ENCODE results near the gene IRF4. TPM values are rescaled to one million over a fixed set of nuclear protein-coding genes. Genes with fewer than 3 reads are reported as not detected.

Gene IRF4
- total RNA-seq, 1 donor from 2014 or later, result 0.11 TPM

DNA sequence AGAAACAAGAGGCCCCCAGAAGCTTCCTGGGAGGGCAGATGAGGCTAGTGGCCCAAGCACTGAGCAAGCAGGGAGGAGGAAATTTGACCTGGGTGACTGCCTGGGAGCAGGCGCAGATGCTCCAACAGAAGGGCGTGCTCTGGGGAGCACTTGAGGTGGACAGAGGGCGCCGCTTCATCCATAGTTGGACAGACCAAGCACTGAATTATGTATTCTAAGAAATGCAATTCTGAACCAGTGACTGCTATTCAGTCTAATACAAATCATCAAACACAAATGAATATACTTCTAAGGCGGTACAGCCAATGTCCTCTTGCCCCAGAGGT, 28.7 kb upstream of the IRF4 start:
- peaks cover 23% of the 10 kb centered on the region for H3K9me3 ChIP-seq (ENCODE audit: low read depth)
- no peaks in the 10 kb centered on the region for H3K79me2 ChIP-seq (ENCODE audit: low read depth)
- H3K36me3 ChIP-seq, result no peaks in the 10 kb centered on the region
- peaks cover 4% of the 10 kb centered on the region for H3F3A ChIP-seq (ENCODE audit: low read depth)
- H3K4me1 ChIP-seq, result peaks cover 4% of the 10 kb centered on the region
- H3K9ac ChIP-seq, result no peak overlapping the region
- no peak overlapping the region for H3K4me3 ChIP-seq
- Mint-ChIP-seq H3K36me3 (no peaks in the 10 kb centered on the region), H3K4me1 (peaks cover 14% of the 10 kb centered on the region), H3K27ac (no peak overlapping the region), H3K4me3 (no peak overlapping the region), H3K9me3 (peaks cover 71% of the 10 kb centered on the region), H3K27me3 (ENCODE audit: insufficient read depth, low read depth) (peaks cover 2% of the 10 kb centered on the region)
- H2AFZ ChIP-seq (replicated peaks), result no peak overlapping the region
- no peak overlapping the region for H3K4me2 ChIP-seq
- DNase-seq (ENCODE audit: low spot score), result no peak
- TF ChIP-seq EZH2phosphoT487 (IDR thresholded peaks at IDR 0.05) (no peak), EZH2 (IDR thresholded peaks at IDR 0.05) (no peak)
- TF ChIP-seq, protein P1, sequence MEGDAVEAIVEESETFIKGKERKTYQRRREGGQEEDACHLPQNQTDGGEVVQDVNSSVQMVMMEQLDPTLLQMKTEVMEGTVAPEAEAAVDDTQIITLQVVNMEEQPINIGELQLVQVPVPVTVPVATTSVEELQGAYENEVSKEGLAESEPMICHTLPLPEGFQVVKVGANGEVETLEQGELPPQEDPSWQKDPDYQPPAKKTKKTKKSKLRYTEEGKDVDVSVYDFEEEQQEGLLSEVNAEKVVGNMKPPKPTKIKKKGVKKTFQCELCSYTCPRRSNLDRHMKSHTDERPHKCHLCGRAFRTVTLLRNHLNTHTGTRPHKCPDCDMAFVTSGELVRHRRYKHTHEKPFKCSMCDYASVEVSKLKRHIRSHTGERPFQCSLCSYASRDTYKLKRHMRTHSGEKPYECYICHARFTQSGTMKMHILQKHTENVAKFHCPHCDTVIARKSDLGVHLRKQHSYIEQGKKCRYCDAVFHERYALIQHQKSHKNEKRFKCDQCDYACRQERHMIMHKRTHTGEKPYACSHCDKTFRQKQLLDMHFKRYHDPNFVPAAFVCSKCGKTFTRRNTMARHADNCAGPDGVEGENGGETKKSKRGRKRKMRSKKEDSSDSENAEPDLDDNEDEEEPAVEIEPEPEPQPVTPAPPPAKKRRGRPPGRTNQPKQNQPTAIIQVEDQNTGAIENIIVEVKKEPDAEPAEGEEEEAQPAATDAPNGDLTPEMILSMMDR (IDR thresholded peaks at IDR 0.05), result no peak
- no peak overlapping the region for H3K27ac ChIP-seq
- no peaks in the 10 kb centered on the region for H4K20me1 ChIP-seq (ENCODE audit: low read depth)
- H3K27me3 ChIP-seq, result no peaks in the 10 kb centered on the region

DNA sequence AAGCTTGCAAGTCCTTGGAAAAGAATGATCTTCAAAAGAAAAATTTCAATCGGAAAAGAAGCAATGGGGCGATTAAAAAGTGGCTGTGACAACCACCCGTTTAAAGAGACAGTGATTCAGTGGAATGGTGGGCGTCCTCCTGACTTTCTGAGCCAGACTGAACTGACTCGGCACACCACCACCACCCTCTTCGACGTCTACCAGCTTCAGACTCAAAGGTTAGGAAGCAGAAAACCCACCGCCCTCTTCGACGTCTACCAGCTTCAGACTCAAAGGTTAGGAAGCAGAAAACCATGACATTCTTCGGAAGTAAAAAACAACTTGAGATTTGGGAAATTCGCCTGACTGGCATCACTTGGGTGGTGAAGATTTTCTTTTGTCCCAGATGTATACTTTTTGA, 28.3 kb upstream of the IRF4 start:
- H3K4me2 ChIP-seq, result no peak overlapping the region
- no peak overlapping the region for H3K4me3 Mint-ChIP-seq
- TF ChIP-seq, protein P1 (IDR thresholded peaks at IDR 0.05), result no peak
- H3K27me3 ChIP-seq, result no peaks in the 10 kb centered on the region
- no peak for DNase-seq (ENCODE audit: low spot score)
- peaks cover 14% of the 10 kb centered on the region for H3K4me1 Mint-ChIP-seq
- no peak overlapping the region for H3K27ac Mint-ChIP-seq
- H4K20me1 ChIP-seq (ENCODE audit: low read depth), result no peaks in the 10 kb centered on the region
- H3K79me2 ChIP-seq (ENCODE audit: low read depth), result no peaks in the 10 kb centered on the region
- H3K4me1 ChIP-seq, result peaks cover 5% of the 10 kb centered on the region
- peaks cover 23% of the 10 kb centered on the region for H3K9me3 ChIP-seq (ENCODE audit: low read depth)
- no peaks in the 10 kb centered on the region for H3K36me3 ChIP-seq
- H3K4me3 ChIP-seq, result no peak overlapping the region
- H2AFZ ChIP-seq (replicated peaks), result no peak overlapping the region
- H3K27me3 Mint-ChIP-seq (ENCODE audit: insufficient read depth, low read depth), result peaks cover 2% of the 10 kb centered on the region
- H3F3A ChIP-seq (ENCODE audit: low read depth), result peaks cover 4% of the 10 kb centered on the region
- no peaks in the 10 kb centered on the region for H3K36me3 Mint-ChIP-seq
- H3K9me3 Mint-ChIP-seq, result peaks cover 72% of the 10 kb centered on the region
- H3K27ac ChIP-seq, result no peak overlapping the region
- H3K9ac ChIP-seq, result no peak overlapping the region

DNA sequence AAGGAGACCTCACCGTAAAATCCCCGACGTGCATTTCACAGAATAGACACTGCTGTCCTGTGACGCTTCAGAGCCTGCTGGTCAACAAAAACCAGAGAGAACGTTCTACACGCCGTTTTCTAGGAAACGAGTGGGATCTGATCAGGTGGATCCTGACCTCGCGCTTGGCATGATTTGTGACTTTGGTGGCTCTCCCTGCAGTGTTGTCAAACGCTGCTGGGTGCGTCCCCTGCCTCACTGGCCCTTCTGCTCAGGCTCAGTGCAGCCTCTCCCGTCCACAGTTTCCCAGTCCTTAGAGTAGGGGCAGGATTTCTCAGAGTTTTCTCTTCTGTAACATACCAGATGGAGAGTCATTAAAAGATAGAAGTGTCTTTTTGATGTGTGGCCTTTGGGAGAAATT, 27.6 kb upstream of the IRF4 start:
- H3K79me2 ChIP-seq (ENCODE audit: low read depth), result no peaks in the 10 kb centered on the region
- H3K27me3 Mint-ChIP-seq (ENCODE audit: insufficient read depth, low read depth), result peaks cover under 1% of the 10 kb centered on the region
- no peak for DNase-seq (ENCODE audit: low spot score)
- no peak overlapping the region for H3K9ac ChIP-seq
- H3K4me3 Mint-ChIP-seq, result no peak overlapping the region
- H3K27me3 ChIP-seq, result no peaks in the 10 kb centered on the region
- no peak overlapping the region for H3K27ac ChIP-seq
- H3K4me3 ChIP-seq, result no peak overlapping the region
- no peak overlapping the region for H3K4me2 ChIP-seq
- peaks cover 70% of the 10 kb centered on the region for H3K9me3 Mint-ChIP-seq
- peaks cover 14% of the 10 kb centered on the region for H3K4me1 Mint-ChIP-seq
- H3K9me3 ChIP-seq (ENCODE audit: low read depth), result peaks cover 23% of the 10 kb centered on the region
- TF ChIP-seq EZH2phosphoT487 (IDR thresholded peaks at IDR 0.05) (no peak), EZH2 (IDR thresholded peaks at IDR 0.05) (no peak)
- TF ChIP-seq, protein P1 (IDR thresholded peaks at IDR 0.05), result no peak
- H3F3A ChIP-seq (ENCODE audit: low read depth), result peaks cover 4% of the 10 kb centered on the region
- no peaks in the 10 kb centered on the region for H4K20me1 ChIP-seq (ENCODE audit: low read depth)
- peaks cover 5% of the 10 kb centered on the region for H3K4me1 ChIP-seq
- H3K36me3 Mint-ChIP-seq, result no peaks in the 10 kb centered on the region
- H3K36me3 ChIP-seq, result no peaks in the 10 kb centered on the region
- H3K27ac Mint-ChIP-seq, result no peak overlapping the region
- no peak overlapping the region for H2AFZ ChIP-seq (replicated peaks)
